Activated CD4-positive, alpha-beta T cell treated with anti-CD3 and anti-CD28 coated beads, Interleukin-2, amount 50 U/mL, for 4 hours (primary cell): ENCODE data around the gene SPAG17.

Source experiments
- DNase-seq, 2 experiments: peaks; one replicate each; pipeline ENCODE4 v3.0.0-alpha.2; 2020

Gene SPAG17

GRCh38 chr1:118047650-118048224 is 137.3 kb downstream of the SPAG17 start:
- DNase-seq, result no peak

- no peak for DNase-seq
Measured at GRCh38 chr1:118047006-118047649, 137.9 kb downstream of the SPAG17 start.

DNA sequence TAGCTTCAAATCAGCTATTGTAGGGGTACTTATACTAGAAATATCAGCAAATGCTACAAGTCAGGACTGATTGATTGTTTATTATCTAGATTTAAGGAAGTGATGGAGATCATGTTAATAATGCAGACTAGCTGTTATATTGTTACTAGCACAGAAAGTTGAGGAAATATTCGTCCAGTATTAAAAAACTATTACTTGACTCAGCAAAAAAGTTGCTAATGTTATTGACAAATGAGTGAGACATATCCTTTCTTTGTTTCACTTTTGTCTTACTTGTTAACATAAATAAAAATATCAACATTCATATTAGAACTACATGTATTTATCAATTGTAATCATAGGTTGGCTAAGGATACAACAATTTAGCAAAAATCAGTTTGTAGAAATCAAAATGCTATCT is 141.4 kb downstream of the SPAG17 start:
- no peak for DNase-seq

- no peak for DNase-seq
Measured at GRCh38 chr1:118042501-118042900, 142.5 kb downstream of the SPAG17 start.

DNA sequence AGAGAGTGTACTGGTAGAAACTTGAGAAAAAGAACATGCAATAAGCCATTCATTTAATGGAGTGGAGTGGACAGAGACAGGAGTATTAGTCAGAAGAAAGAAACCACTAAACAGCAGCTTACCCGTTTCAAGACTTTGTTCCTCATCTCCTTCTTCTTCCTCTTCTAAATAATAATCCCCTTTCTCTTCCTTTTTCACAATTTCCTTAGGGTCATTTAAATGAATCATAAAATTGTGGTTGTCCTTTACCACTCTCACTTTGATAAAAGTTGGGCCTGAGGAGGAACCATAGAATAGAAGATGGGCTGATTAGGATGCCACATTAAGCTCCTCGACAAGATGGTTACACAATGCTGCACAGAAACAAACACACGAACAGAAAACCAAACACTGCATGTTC is 145.9 kb downstream of the SPAG17 start:
- no peak for DNase-seq

- DNase-seq, result no peak
Measured at GRCh38 chr1:118032883-118033282, 152.1 kb downstream of the SPAG17 start.

- DNase-seq, result no peak
Measured at GRCh38 chr1:118028267-118028666, 156.8 kb downstream of the SPAG17 start.

DNA sequence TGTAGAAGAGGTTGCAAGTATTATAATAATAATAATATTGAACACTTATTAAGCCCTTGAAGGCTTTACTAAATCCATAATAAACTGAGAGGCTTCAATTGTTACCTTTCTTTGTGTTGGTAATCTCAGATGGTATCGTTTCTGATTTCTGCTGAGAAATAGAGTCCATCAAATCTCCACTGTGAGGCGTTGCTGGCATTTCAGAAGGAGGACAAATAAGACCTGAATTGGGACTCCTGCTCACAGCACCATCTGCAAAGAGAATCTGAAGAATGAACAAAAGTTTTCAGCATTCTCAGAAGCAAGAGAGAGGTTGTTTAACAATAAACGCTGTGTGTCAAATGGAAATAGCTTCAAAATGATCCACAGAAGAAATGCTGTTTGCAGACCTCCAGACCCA is 161.8 kb downstream of the SPAG17 start:
- DNase-seq, result no peak

- DNase-seq, result no peak
Measured at GRCh38 chr1:118021668-118022067, 163.4 kb downstream of the SPAG17 start.

- DNase-seq, result no peak
Measured at GRCh38 chr1:118018060-118018459, 167.0 kb downstream of the SPAG17 start.

DNA sequence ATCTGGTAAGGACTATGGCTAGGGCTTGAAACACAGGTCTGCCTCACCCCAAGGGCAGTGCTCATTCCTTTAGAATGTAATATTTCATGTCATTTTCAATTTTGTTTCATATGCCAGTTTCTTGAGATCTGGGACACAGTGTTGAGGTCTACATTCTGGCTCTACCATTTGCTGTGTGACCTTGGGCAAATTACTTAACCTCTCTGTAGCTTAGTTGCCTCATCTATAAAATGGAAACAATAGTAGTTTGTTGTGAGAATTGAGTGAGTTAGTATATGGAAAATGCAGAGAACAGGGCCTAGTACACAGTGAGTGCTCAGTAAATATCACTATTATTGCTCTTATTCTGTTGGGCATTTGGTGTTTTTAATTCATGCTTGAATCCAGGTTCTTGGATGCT is 171.1 kb downstream of the SPAG17 start:
- DNase-seq, result no peak

- DNase-seq, result no peak
Measured at GRCh38 chr1:118013336-118013735, 171.7 kb downstream of the SPAG17 start.

GRCh38 chr1:118012515-118013124 is 172.4 kb downstream of the SPAG17 start:
- no peak for DNase-seq

- no peak for DNase-seq
Measured at GRCh38 chr1:118008011-118008410, 177.0 kb downstream of the SPAG17 start.

- no peak for DNase-seq
Measured at GRCh38 chr1:118007391-118007790, 177.6 kb downstream of the SPAG17 start.

DNA sequence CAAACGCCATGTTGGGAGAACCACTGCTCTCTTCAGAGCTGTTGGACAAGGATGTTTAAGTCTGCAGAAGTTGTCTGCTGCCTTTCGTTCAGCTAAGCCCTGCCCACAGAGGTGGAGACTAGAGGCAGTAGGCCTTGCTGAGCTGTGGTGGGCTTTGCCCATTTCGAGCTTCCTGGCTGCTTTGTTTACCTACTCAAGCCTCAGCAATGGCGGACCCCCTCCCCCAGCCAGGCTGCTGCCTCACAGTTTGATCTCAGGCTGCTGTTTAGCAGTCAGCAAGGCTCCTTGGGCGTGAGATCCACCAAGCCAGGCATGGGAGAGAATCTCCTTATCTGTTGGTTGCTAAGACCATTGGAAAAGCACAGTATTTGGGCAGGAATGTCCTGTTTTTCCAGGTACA is 180.7 kb downstream of the SPAG17 start:
- DNase-seq, result no peak

DNA sequence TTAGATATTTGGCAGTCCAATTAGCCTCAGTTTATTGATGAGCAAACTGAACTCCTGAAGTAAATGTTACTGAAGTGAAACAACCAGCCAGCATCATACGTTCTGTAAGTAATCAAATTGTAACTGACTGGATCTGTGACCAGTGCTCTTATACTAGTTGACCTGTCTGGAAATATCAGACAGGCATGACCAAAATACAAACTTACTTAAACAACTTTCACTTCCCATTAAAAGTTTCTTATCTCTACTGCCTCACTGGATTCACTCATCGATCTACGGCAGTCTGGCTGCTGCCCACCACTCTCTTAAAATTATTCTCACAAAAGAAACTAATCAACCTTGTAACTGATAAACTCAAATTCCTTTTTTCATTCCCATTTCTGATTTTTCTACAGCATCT is 199.1 kb downstream of the SPAG17 start:
- DNase-seq, result no peak

- DNase-seq, result no peak
Measured at GRCh38 chr1:117985239-117985638, 199.8 kb downstream of the SPAG17 start.

DNA sequence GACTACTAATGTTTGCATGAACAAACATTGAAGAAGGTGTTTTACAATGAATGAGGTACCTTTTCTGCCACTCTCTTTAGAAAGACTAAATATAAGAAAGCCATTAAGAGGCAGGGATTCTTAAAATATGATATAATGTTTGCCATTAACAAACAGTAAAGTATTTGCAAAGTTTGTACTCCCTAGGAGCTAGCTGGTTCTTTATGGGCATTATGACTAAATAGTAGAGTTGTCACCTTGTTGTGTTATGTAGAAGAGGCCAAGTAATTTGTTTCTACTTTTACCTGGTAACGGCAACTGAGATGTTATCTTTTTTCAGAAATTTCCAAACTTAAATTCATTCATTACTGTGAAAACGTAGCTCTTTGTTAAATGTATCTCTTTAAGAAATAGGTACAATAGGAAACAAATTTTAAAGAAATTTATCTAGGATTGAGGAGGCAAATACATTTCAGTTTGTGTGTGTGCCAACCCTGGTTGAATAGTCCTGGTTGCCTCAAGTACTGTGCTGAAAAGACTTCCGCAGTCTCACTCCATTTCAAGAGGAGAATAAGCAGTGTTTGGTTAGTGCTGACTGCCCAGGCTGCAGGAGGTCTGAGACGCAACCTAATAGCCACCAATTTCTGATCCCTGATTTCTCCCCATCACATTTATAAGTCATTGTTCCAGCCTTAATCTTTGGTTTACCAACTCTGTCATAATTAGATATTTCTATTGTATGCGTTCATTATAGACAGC is 203.4 kb downstream of the SPAG17 start:
- no peak for DNase-seq

- DNase-seq, result no peak
Measured at GRCh38 chr1:117976381-117976780, 208.6 kb downstream of the SPAG17 start.

DNA sequence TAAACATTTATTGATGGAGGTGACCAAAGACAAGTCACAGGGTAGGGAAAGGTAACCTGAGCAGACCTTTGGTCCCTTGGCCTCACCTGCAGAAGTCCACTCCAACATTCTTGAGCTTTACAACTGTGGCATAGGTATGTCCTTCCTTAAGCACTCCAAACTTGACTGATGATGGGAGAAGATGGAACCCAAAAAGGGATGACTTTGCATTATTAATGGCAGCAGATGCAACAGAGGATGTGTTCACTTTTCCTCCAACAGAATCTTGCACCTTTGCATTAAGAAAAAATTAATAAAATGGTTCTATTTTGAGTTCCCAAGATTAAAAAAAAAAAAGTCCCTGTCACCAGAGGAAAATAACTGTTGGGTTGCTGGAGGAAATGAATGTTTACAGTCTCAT is 213.3 kb downstream of the SPAG17 start:
- no peak for DNase-seq

DNA sequence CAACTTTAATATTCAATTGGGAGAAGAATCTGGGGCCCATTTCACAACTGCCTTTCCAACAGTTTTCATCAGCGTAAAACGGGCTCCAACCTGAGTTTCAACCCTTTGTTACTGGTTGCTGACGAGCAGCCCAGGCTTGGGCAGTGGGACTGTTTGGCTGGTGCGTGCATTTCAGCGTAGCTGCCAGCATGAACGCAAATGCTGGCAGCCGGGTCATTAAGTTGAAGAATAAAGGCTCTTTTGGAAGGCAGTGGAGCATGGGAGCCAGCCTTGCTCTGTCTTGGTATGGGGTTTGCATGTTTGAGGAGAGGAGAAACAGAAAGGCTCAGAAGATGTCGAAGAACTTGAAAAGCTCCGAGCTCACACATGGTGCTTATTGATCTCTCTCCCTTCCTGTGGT is 214.8 kb downstream of the SPAG17 start:
- DNase-seq, result no peak

DNA sequence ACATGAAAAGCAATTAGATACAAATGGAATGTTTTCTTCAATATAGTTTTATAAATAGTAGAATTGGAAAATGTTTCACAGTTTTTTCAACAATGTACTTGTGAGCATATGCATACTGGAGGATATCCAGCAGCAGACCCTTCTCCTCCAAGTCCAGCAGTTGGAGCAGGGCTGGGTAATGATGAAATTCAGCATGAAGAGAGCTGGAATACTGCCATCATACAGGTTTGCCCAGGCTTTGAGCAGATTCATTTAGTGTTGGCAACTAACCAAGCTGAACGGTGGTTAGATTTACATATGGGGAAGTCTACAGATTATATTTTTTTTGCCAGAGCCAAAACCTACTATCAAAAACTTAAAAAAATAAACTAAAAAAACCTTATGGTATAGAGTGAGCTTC is 217.1 kb downstream of the SPAG17 start:
- no peak for DNase-seq

GRCh38 chr1:117967477-117967876 is 217.6 kb downstream of the SPAG17 start:
- no peak for DNase-seq
